Activated naive CD8-positive, alpha-beta T cell treated with anti-CD3 and anti-CD28 coated beads, Interleukin-2, amount 10 ng/mL, durations not matched to agents 7 days and 5 days (primary cell): ENCODE data around the gene ZMIZ1. TPM values are rescaled to one million over a fixed set of nuclear protein-coding genes. Genes with fewer than 3 reads are reported as not detected.

Experiments
- ATAC-seq: fragments of 150-1000 bp; cut with Tn5 transposase; one replicate; pipeline ENCODE4 v1.10.0; 2021; ENCODE audit warnings: low read depth, moderate library complexity
- POLR2A ChIA-PET: fragments of 350-600 bp; sonication (Branson Sonifier 250); formaldehyde crosslinking; loops from one replicate; lab custom pipeline; 2021; ENCODE audit warnings: antibody characterized with exemption; lab: Charles Lee
- DNase-seq: peaks from one replicate; pipeline ENCODE4 v3.0.0; 2021
- H3K27ac Mint-ChIP-seq: one replicate; pipeline ENCODE4 v1.8.0; 2022; ENCODE audit warnings: mild to moderate bottlenecking, mixed read lengths
- H3K27me3 Mint-ChIP-seq: one replicate; pipeline ENCODE4 v1.8.0; 2022; ENCODE audit warnings: mild to moderate bottlenecking, moderate library complexity, mixed read lengths
- H3K36me3 Mint-ChIP-seq: one replicate; pipeline ENCODE4 v1.8.0; 2021; ENCODE audit warnings: mild to moderate bottlenecking, mixed read lengths
- H3K4me1 Mint-ChIP-seq: one replicate; pipeline ENCODE4 v1.8.0; 2021; ENCODE audit warnings: mixed read lengths
- H3K4me3 Mint-ChIP-seq: one replicate; pipeline ENCODE4 v1.8.0; 2022; ENCODE audit warnings: mild to moderate bottlenecking, moderate library complexity, mixed read lengths
- H3K9me3 Mint-ChIP-seq: one replicate; pipeline ENCODE4 v1.8.0; 2021; ENCODE audit warnings: mixed read lengths
- total RNA-seq, 2 experiments: library from RNA; stranded (reverse); gene quantifications; one replicate each; pipeline ENCODE4 v1.2.3, GENCODE V29; 2021

The ZMIZ1 gene
- total RNA-seq, 2 experiments from 2014 or later: 28.8 to 29.3 TPM

- Mint-ChIP-seq H3K4me3 (no peak overlapping the region), H3K9me3 (no peaks in the 10 kb centered on the region), H3K27me3 (no peaks in the 10 kb centered on the region), H3K27ac (no peak overlapping the region), H3K36me3 (peaks cover 2% of the 10 kb centered on the region), H3K4me1 (peaks cover 18% of the 10 kb centered on the region)
- ATAC-seq: no peak
- DNase-seq: peak; percentile 19
- POLR2A ChIA-PET: interaction anchor here (1.5 kb wide), 1 partner anchor 78 kb away, joined by 5 read pairs; no protein-coding TSS in a partner anchor
Measured at GRCh38 chr10:79050896-79051555, 17.7 kb upstream of the ZMIZ1 start.

DNA sequence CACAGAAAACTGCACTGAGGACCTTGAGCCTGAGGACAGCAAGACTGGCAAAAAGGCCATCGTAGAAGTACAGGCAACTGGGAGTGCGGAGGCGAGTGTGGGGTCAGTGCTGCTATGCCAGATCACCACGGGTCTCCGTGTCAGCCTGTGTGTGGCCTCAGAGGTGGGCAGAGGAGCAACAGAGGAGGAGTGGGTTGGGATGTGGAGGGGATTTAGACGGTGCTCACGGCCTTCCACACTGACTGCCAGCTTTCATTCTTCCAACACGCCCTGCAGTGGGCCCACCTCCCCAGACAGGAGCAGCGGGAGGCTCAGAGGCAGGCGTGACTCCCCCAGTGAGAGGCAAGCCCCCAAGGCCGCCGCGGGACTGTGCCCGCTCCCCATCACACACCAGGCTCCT lies 17.0 kb upstream of the ZMIZ1 start:
- Mint-ChIP-seq H3K36me3 (peaks cover 2% of the 10 kb centered on the region), H3K27me3 (no peaks in the 10 kb centered on the region), H3K4me1 (peaks cover 18% of the 10 kb centered on the region), H3K9me3 (no peaks in the 10 kb centered on the region), H3K4me3 (no peak overlapping the region), H3K27ac (no peak overlapping the region)
- ATAC-seq (no peak), DNase-seq (peak; percentile 24)
- POLR2A ChIA-PET: interaction anchor here (1.5 kb wide), 1 partner anchor 78 kb away, joined by 5 read pairs; no protein-coding TSS in a partner anchor

- POLR2A ChIA-PET: interaction anchor here (1.5 kb wide), 1 partner anchor 79 kb away, joined by 5 read pairs; no protein-coding TSS in a partner anchor
- ATAC-seq (no peak), DNase-seq (peak; percentile 29)
- Mint-ChIP-seq H3K36me3 (peaks cover 2% of the 10 kb centered on the region), H3K27ac (peak overlapping the region; percentile 16), H3K9me3 (no peaks in the 10 kb centered on the region), H3K27me3 (no peaks in the 10 kb centered on the region), H3K4me1 (peaks cover 16% of the 10 kb centered on the region), H3K4me3 (no peak overlapping the region)
Measured at GRCh38 chr10:79052291-79053080, 16.3 kb upstream of the ZMIZ1 start.

GRCh38 chr10:79053081-79053434 lies 15.7 kb upstream of the ZMIZ1 start:
- Mint-ChIP-seq H3K4me3 (no peak overlapping the region), H3K9me3 (no peaks in the 10 kb centered on the region), H3K27ac (no peak overlapping the region), H3K36me3 (peaks cover 2% of the 10 kb centered on the region), H3K27me3 (no peaks in the 10 kb centered on the region), H3K4me1 (peaks cover 13% of the 10 kb centered on the region)
- ATAC-seq (no peak), DNase-seq (peak; percentile 17)
- POLR2A ChIA-PET: no interaction called here

GRCh38 chr10:79053481-79054202 lies 15.1 kb upstream of the ZMIZ1 start:
- POLR2A ChIA-PET: no interaction called here
- peak; percentile 21 for DNase-seq
- Mint-ChIP-seq H3K36me3 (no peaks in the 10 kb centered on the region), H3K27me3 (no peaks in the 10 kb centered on the region), H3K27ac (no peak overlapping the region), H3K9me3 (no peaks in the 10 kb centered on the region), H3K4me3 (no peak overlapping the region), H3K4me1 (peaks cover 11% of the 10 kb centered on the region)
- no peak for ATAC-seq

GRCh38 chr10:79054203-79055099 lies 14.3 kb upstream of the ZMIZ1 start:
- no peaks in the 10 kb centered on the region for H3K27me3 Mint-ChIP-seq
- H3K27ac Mint-ChIP-seq: no peak overlapping the region
- H3K9me3 Mint-ChIP-seq: no peaks in the 10 kb centered on the region

GRCh38 chr10:79055100-79055782 lies 13.5 kb upstream of the ZMIZ1 start:
- Mint-ChIP-seq H3K4me1 (peaks cover 3% of the 10 kb centered on the region), H3K4me3 (no peak overlapping the region), H3K27me3 (no peaks in the 10 kb centered on the region), H3K36me3 (no peaks in the 10 kb centered on the region), H3K27ac (no peak overlapping the region), H3K9me3 (no peaks in the 10 kb centered on the region)
- ATAC-seq (no peak), DNase-seq (peak; percentile 5)
- POLR2A ChIA-PET: no interaction called here

More at GRCh38 chr10:79054203-79055099, 14.3 kb upstream of the ZMIZ1 start:
- ATAC-seq (no peak), DNase-seq (peak; percentile 13)
- POLR2A ChIA-PET: no interaction called here
- Mint-ChIP-seq H3K36me3 (no peaks in the 10 kb centered on the region), H3K4me1 (peaks cover 7% of the 10 kb centered on the region), H3K4me3 (no peak overlapping the region)

DNA sequence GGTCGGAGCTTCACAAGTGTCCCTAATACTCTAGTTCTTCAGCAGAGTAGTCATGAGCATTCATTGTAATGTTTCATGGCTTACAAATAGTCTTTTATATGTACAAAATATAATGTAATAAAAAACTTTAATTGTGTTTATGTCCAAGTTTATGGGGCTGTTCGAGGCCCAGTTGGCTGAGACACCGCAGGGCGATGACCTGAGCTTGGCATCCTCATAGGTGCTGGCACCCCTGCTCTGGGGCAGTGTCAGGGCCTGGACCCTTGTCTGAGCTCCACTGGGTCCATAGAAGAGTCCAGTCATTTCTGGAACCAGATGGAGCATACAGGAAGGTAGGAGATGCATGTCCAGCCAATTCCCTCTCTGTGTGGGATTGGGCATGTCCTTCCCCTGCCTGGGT lies 12.9 kb upstream of the ZMIZ1 start:
- no peak overlapping the region for H3K4me3 Mint-ChIP-seq
- POLR2A ChIA-PET: no interaction called here
- peak; percentile 10 for DNase-seq
- no peaks in the 10 kb centered on the region for H3K27me3 Mint-ChIP-seq
- ATAC-seq: no peak
- no peak overlapping the region for H3K27ac Mint-ChIP-seq
- no peaks in the 10 kb centered on the region for H3K9me3 Mint-ChIP-seq
- no peaks in the 10 kb centered on the region for H3K36me3 Mint-ChIP-seq
- H3K4me1 Mint-ChIP-seq: peaks cover 1% of the 10 kb centered on the region

GRCh38 chr10:79056361-79056735 lies 12.4 kb upstream of the ZMIZ1 start:
- POLR2A ChIA-PET: no interaction called here
- ATAC-seq (no peak), DNase-seq (peak; percentile 12)
- H3K27me3 Mint-ChIP-seq: no peaks in the 10 kb centered on the region
- H3K4me3 Mint-ChIP-seq: no peak overlapping the region
- no peaks in the 10 kb centered on the region for H3K9me3 Mint-ChIP-seq
- peaks cover under 1% of the 10 kb centered on the region for H3K4me1 Mint-ChIP-seq
- H3K27ac Mint-ChIP-seq: no peak overlapping the region
- H3K36me3 Mint-ChIP-seq: no peaks in the 10 kb centered on the region

- POLR2A ChIA-PET: no interaction called here
- H3K4me1 Mint-ChIP-seq: no peaks in the 10 kb centered on the region
- H3K27ac Mint-ChIP-seq: no peak overlapping the region
- no peak overlapping the region for H3K4me3 Mint-ChIP-seq
- no peak for ATAC-seq
- no peaks in the 10 kb centered on the region for H3K27me3 Mint-ChIP-seq
- H3K9me3 Mint-ChIP-seq: no peaks in the 10 kb centered on the region
- no peaks in the 10 kb centered on the region for H3K36me3 Mint-ChIP-seq
- DNase-seq: no peak
Measured at GRCh38 chr10:79056736-79057391, 11.9 kb upstream of the ZMIZ1 start.

GRCh38 chr10:79057481-79058275 lies 11.1 kb upstream of the ZMIZ1 start:
- POLR2A ChIA-PET: no interaction called here
- no peak for ATAC-seq
- peak; percentile 15 for DNase-seq

More at GRCh38 chr10:79057481-79058275, 11.1 kb upstream of the ZMIZ1 start:
- Mint-ChIP-seq H3K4me1 (peaks cover 2% of the 10 kb centered on the region), H3K27ac (no peak overlapping the region), H3K4me3 (no peak overlapping the region), H3K9me3 (no peaks in the 10 kb centered on the region), H3K36me3 (no peaks in the 10 kb centered on the region), H3K27me3 (no peaks in the 10 kb centered on the region)
